Measurements from ENCODE around the gene PARD3.

Gene PARD3

DNA sequence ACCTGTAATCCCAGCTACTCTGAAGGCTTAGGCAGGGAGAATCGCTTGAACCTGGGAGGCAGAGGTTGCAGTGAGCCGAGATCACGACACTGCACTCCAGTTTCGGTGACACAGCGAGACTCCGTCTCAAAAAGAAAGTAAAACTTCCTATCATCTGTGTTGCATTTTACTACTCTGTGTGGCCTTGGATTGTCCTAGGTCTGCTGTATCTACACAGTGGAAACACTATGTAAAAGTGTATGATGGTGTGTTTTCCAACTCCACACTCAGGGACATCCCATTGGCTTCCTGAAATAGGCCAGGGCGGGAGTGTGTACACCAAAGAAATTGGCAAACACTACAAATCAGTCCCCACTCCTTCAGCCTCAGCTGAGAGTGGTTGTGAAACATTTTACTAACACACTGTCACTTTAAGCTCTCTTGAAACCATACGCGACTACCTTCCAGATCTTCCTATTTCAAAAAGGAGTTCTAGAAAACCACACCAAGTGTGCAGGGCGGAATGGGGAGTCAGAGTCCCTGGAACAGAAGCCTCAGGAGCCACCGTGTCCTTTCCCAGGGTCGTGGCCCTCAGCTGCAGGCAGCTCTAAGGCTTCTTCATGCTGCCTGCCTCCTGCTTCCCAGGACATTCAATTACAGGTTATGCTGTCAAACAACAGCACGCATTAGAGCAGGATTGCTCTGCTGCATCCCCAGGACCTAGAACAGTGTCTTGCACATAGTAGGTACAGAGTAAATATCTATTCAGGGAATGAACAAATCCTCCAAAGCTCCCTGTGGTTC lies 275.4 kb downstream of the PARD3 start:
- no peak for DNase-seq (ENCODE audit: low read depth in 2 of 2)

DNA sequence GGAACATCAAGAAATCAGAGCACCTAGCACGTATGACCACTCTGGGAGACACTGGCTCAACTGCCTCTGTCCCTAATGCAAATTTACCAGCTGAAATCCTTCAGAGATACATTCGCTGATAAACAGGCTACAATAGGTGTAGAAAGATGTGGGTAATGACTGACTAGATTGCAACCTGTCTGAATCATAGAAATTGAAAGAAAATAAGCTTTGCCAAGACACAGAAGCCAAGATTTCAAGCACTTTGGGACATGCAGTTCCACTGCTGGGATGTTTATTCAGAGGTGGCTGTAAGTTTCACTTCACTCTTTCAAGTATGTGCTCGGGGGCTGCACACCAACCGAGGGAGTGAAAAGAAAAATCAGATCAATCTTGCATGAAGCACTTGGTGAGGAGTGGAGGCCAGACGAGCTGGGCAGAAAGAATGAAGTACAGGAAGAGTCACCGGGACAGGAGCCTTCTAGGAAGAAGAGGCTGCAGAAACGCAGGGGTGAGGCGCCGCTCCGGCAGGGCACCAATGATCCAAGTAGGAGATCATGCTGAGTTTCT lies 276.7 kb downstream of the PARD3 start:
- no peak for DNase-seq (ENCODE audit: low read depth in 2 of 2)

DNA sequence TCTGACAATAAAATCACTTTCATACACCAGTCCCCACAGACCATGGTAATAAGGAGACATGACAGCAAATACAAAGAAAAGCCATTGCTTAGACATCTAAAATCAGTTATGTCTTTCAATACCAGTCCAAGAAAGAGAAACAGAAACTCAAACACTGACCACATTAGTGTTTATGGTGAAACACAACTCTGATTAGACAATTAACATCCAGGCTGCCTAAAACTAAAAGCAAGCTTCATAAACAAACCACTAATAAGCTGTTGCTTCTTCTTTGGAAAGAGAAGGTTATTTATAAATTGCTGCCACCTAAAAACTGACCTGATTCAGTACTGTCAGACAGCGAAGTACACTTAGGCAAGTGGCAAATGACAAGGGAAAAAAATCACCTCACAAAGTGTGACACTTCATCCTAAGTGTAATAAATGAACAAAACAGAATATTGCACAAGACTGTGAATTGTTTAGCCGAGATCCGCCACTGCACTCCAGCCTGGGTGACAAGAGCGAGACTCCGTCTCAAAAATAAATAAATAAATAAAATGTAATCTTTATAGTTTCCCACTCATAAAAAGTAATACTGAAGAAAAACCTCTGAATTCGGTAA lies 277.4 kb downstream of the PARD3 start:
- no peak for DNase-seq (ENCODE audit: low read depth in 2 of 2)

DNA sequence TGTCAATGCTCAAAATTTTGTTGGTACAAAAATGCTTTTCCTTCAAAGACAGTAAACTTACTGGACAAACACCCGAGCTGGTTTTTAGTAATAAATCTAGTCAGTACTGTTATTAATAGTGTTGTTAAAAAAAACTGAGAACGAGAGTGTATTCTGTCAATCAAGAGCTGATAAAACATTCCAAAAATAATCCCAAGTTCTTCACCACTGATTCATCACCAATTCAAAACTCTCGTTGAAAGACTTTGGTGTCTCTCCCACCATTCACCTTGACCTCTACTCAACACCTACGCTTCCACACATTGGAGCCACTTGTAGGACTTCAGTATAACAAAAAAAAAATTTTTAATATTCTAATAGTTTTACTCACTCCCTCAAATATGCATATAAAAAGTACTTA lies 279.2 kb downstream of the PARD3 start:
- no peak for DNase-seq (ENCODE audit: low read depth in 2 of 2)

DNA sequence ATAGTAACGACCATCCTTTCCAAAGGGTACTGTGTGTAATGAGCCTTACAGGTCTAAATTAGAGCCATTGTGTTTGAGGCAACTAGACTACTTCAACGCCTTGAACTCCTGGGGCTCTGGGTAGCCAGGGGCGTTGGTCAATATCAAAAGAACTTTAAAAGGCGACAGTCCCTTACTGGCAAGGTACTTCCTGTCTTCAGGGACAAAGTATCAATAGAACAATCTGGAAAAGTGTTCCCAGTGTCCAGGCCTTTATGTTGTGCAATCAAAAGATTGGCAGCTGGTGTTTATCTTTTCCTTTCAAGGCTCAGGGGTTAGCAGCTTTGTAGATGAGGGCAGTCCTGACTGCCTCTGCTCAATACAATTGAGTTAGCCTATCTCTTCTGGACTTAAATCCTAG lies 284.3 kb downstream of the PARD3 start:
- no peak for DNase-seq (ENCODE audit: low read depth in 2 of 2)

DNA sequence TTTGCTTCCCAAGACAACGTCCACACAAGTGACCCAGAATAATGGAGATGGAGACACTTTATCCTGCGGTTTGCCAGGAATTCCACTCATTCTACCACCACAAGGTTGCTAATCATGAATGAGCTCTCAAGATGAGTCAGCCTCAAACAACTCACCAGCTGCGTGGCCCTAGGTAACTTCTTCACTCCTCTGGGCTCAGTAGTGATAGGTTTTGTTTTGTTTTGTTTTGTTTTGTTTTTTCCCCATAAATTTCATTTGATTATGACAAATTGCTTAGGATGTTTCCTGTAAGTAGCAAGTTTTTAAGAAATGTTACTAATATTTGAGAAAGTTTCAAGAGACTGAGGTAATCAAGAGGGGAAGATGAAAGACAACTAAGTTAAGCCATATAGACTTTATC lies 286.8 kb downstream of the PARD3 start:
- DNase-seq (ENCODE audit: low read depth in 2 of 2): no peak

GRCh38 chr10:34526758-34527730 lies 288.1 kb downstream of the PARD3 start:
- no peak for DNase-seq (ENCODE audit: low read depth in 2 of 2)

GRCh38 chr10:34526186-34526585 lies 288.9 kb downstream of the PARD3 start:
- no peak for DNase-seq (ENCODE audit: low read depth in 2 of 2)

GRCh38 chr10:34524369-34525091 lies 290.6 kb downstream of the PARD3 start:
- no peak for DNase-seq (ENCODE audit: low read depth in 2 of 2)

DNA sequence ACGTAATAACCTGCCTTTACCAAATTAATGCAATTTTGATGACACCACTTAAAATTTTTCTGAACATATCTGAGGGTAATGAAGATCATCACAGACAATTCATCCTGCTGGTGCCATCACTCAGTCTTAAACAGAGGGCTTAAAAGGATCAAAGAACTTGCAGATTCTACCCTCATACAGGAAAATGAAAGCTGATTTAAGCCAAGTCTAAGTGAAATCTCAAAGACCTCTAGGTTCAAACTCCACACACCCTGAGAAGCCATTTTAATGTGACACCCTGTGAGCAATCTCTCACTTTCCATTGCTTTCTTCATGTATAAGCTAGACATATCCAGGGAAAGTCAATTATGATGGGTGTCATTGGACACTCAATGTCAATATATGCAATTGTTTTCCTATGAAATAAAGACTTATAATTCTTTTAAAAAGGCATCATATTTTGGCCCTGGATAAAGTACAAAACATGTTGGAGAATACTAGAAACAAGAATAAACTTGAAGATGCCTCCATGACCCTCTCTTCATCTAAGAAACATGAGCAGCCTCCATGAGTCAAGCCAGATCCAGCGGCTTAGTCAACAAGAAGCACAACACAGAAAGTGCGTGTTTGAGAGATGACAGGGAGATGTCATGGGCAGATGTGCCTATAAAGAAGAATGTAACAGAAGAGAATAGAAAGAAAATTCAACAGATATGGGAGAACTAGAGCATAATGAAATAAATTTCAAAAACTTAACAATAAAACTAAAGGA lies 291.9 kb downstream of the PARD3 start:
- no peak for DNase-seq (ENCODE audit: low read depth in 2 of 2)

DNA sequence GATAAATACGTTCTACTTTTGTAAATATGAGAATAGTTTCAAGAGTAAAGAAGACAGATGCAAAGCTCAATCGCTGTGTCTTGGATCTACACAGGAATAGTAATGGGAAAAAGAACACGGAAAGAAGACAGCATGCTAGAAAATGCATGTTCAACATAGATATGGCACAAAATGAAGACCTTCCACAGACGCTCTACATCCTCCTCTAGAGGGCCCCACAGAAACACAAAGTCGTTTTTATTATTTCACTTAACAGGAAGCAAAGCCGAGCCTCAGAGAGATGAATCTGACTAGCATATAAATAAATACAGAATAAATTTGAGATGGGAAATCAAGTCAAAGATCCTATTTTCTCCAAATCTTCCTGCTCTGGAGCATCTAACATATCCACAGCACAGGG lies 292.6 kb downstream of the PARD3 start:
- DNase-seq (ENCODE audit: low read depth in 2 of 2): no peak

DNA sequence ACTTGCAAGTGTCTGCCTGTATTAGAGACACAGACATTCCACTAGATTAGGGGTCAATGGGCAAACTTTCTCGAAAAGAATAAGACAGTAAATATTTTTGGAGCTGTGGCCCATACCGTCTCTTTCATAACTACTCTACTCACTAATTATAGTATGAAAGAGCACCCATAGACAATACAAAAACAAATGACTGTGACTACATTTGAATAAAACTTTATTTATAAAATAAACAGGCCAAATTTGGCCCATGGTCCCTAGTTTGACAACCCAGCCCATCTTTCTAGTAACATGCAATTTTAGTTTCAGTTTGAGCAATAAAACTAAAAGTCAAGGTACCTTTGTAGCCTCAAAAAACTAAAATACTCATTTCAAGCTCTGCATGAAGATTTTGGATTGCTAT lies 294.6 kb downstream of the PARD3 start:
- no peak for DNase-seq (ENCODE audit: low read depth in 2 of 2)

GRCh38 chr10:34520084-34520483 lies 295.0 kb downstream of the PARD3 start:
- no peak for DNase-seq (ENCODE audit: low read depth in 2 of 2)

DNA sequence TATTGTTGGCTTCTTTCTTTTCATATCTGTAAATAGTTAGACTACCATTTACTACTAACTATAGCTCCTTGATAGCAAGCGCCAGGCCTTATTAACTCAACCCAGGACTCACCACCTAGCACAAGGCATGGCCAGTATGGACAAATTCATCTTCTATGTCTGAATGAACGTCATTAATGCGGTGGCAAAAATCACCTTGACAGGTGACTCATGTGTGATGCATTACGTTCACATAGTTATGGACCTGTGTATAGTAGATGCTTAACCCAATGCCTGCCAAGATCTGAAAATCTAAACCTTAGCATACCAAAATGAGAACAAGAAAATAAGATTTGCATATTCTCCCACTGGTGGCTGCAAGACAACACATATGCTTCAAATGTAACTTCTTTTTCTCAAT lies 300.8 kb downstream of the PARD3 start:
- no peak for DNase-seq (ENCODE audit: low read depth in 2 of 2)

DNA sequence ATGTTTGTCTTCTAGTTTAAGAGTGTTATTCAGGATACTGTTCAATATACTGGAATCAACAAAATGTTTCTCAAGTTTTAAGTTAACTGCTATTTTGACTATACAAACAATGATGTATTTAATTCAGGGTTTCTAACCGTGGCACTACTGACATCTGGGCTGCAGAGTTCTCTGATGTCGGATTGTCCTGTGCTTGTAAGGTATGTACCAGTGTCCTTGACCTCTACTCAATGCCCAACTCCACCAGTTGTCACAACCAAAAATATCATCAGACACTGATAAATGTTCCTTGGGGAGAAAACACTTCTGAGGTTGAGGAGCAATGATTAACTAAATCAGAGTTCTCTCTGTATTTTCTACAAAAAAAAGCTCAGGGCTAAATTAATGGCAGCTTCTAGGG lies 301.5 kb downstream of the PARD3 start:
- no peak for DNase-seq (ENCODE audit: low read depth in 2 of 2)

- DNase-seq (ENCODE audit: low read depth in 2 of 2): no peak
These were observed 307.9 kb downstream of the PARD3 start for GRCh38 chr10:34507217-34507616.

- no peak for DNase-seq (ENCODE audit: low read depth in 2 of 2)
These were observed 308.3 kb downstream of the PARD3 start for GRCh38 chr10:34506786-34507185.

- DNase-seq (ENCODE audit: low read depth in 2 of 2): no peak
These were observed 309.8 kb downstream of the PARD3 start for GRCh38 chr10:34505338-34505737.

DNA sequence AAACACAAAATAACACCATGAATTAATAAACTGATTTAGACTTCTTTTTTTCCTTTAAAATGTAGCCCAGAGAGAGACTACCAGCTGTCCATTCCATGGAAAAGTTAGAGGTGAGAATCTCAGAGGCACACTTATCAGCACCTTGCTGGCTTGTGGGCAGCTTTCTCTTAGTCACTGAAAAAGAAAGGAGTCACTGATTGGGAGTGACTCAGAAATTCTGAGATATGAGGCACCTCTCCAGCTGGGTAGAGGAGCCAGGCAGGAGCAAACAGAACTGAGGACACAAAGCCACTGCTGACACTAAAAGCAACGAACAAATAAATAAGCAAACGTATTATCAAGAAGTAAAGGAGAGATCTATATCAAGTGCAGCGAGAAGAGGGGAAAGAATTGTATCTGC lies 310.6 kb downstream of the PARD3 start:
- DNase-seq (ENCODE audit: low read depth in 2 of 2): no peak

DNA sequence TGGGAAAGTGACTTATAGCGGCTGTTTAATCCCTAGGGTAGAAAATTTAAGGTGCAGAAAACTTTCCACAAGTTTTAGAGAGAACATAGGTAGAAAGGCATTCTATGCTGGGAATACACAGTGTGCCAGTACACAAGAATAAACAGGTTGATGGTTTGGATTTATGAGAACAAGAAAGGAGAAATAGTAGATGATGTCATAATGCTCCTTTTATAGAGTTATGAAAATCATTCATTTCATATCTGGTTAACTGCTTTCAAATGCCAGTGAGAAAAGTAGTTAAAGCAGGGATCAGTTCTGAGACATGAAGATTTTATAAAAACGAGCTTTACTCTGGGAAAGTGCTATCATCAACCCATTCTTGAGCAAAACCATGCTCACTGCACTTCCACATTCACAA lies 311.4 kb downstream of the PARD3 start:
- no peak for DNase-seq (ENCODE audit: low read depth in 2 of 2)

Measured in stimulated activated CD8-positive, alpha-beta memory T cell treated with anti-CD3 and anti-CD28 coated beads, Interleukin-2, amount 100 ng/mL, for 48 hours (primary cell).